ENCODE results near the gene REXO1. TPM values are rescaled to one million over a fixed set of nuclear protein-coding genes. Genes with fewer than 3 reads are reported as not detected.

REXO1 gene
- total and polyA plus RNA-seq, 2 experiments from 2014 or later, result 20.2 to 90.1 TPM

GRCh38 chr19:1770866-1771576 is 77.3 kb downstream of the REXO1 start (continued):
- TF ChIP-seq ZNF462 (CRISPR knock-in tag; IDR thresholded peaks at IDR 0.05) (no peak), POLR2AphosphoS5 (IDR thresholded peaks at IDR 0.05; ENCODE audit: low read depth) (no peak), STAT1 (IDR thresholded peaks at IDR 0.05; ENCODE audit: unreplicated experiment) (no peak), CREB1 (CRISPR knock-in tag; IDR thresholded peaks at IDR 0.05; ENCODE audit: low read depth) (no peak), CTCF (conservative IDR thresholded peaks at IDR 0.05; ENCODE audit: low read depth in 2 of 2) (no peak), EZH2 (IDR thresholded peaks at IDR 0.05; ENCODE audit: low read depth, unreplicated experiment) (no peak)

- Histone ChIP-seq H3K27ac (ENCODE audit: low read depth) (no peak overlapping the region), H4K20me1 (replicated peaks; ENCODE audit: insufficient read depth) (no peaks in the 10 kb centered on the region), H3K4me1 (ENCODE audit: insufficient read depth) (peaks cover 16% of the 10 kb centered on the region), H2AFZ (peak overlapping the region; percentile 69; the same call in 1 of the 2 replicates), H3K4me2 (peak overlapping the region; percentile 48; the same call in 1 of the 2 replicates), H3K4me3 (peak overlapping the region; percentile 32; the same call in 1 of the 2 replicates), H3F3A (replicated peaks; ENCODE audit: low read depth) (no peaks in the 10 kb centered on the region), H3K79me2 (replicated peaks; ENCODE audit: insufficient read depth) (no peaks in the 10 kb centered on the region), H3K27me3 (ENCODE audit: insufficient read depth) (peaks cover 98% of the 10 kb centered on the region), H3K9me2 (ENCODE audit: insufficient read depth) (no peaks in the 10 kb centered on the region), H3K36me3 (ENCODE audit: insufficient read depth) (no peaks in the 10 kb centered on the region)
- no peaks in the 10 kb centered on the region for H3K36me3 Mint-ChIP-seq (ENCODE audit: low read depth)
- H3K27me3 Mint-ChIP-seq (ENCODE audit: insufficient read depth, low read depth, poor library complexity), result peaks cover 81% of the 10 kb centered on the region
- H3K4me1 Mint-ChIP-seq, result 0 out of 3 replicates have a peak, but pooled peaks cover 2% of the 10 kb centered on the region
- H3K4me3 Mint-ChIP-seq, result no peak overlapping the region
- H3K9me3 Mint-ChIP-seq, result peaks cover 27% of the 10 kb centered on the region
- no peak for TF ChIP-seq CREB1 (CRISPR knock-in tag; IDR thresholded peaks at IDR 0.05; ENCODE audit: low read depth)
- TF ChIP-seq ZNF331 (CRISPR knock-in tag; IDR thresholded peaks at IDR 0.05; ENCODE audit: low read depth), result no peak
- DNase-seq (ENCODE audit: low spot score) (no peak), ATAC-seq (peak; percentile 4; the same call in 1 of the 3 replicates)
- H3K27ac Mint-ChIP-seq, result no peak overlapping the region
Observed at GRCh38 chr19:1769645-1769985, 78.7 kb downstream of the REXO1 start.
